Measurements from ENCODE around the gene SLC25A30. TPM values are rescaled to one million over a fixed set of nuclear protein-coding genes. Genes with fewer than 3 reads are reported as not detected.

SLC25A30 gene
- total and polyA plus RNA-seq, 9 of the 15 experiments (the other 6 are each of a cell fraction or from before 2014, with no cell fraction given): 1.1 to 11.1 (median 5.6) TPM

DNA sequence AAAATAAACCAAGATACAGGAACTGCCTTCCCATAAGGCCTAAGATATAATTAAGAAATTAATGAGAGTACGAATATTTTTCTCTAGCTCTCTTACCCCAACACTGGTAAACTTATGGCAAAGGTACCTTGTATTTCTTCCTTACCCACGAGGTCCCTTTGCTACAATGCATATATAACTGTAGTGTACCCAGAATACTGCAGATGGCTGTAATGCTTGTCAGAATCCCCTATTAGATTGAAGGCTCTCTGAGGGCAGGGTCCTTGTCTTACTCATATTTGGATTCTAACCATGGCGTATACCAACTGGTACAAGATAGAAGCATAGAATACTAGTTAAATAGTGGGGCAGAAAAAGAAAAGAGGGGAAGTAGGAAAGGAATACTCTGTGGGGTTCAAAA, 15.1 kb downstream of the SLC25A30 start:
- no peaks in the 10 kb centered on the region for H3K9me1 ChIP-seq (ENCODE audit: control insufficient read depth, insufficient read depth, low read length)
- H3K27ac ChIP-seq (ENCODE audit: extremely low read depth, low read depth, low read length): no peak overlapping the region
- H3K4me1 ChIP-seq (replicated peaks in 1 of 2; ENCODE audit: control insufficient read depth in 2 of 2, insufficient read depth in 2 of 2, low read length in 2 of 2): no peaks in the 10 kb centered on the region
- no TSS peak for BruUV-seq (replicated peaks)
- no peak for DNase-seq (ENCODE audit: extremely low read depth in 1 of 4, low spot score in 3 of 4)
- no peak overlapping the region for H3K9ac ChIP-seq (ENCODE audit: insufficient read depth in 1 of 2, low read depth in 2 of 2, low read length in 2 of 2)
- intact Hi-C loops (cut with micrococcal nuclease): no loop called here
- in situ Hi-C loops (cut with MboI): loop anchor here (10.0 kb wide), 1 partner anchor 348 kb away; no protein-coding TSS in a partner anchor
- WGBS (ENCODE audit: insufficient coverage, low coverage, missing lambda C conversion rate): 73% methylated on average over 3 of the region's 3 CpGs
- no peaks in the 10 kb centered on the region for H3K79me2 ChIP-seq (ENCODE audit: control insufficient read depth, insufficient read depth, low read length)
- H4K20me1 ChIP-seq (replicated peaks; ENCODE audit: control insufficient read depth, insufficient read depth, low read length): no peaks in the 10 kb centered on the region
- ATAC-seq: no peak
- H3K4me2 ChIP-seq (ENCODE audit: insufficient read depth, low read length): no peak overlapping the region
- peaks cover 10% of the 10 kb centered on the region; the same call in 1 of the 3 replicates for H3K36me3 ChIP-seq (ENCODE audit: control insufficient read depth, insufficient read depth, low read length)
- H3K4me3 ChIP-seq: no peak overlapping the region
- CTCF ChIA-PET (ENCODE audit: low intra/inter-chr PET ratio): no interaction called here
- no peak for FAIRE-seq
- no peaks in the 10 kb centered on the region for H3K9me3 ChIP-seq (replicated peaks; ENCODE audit: control insufficient read depth, insufficient read depth, low read depth, low read length)
- no peak overlapping the region for H2AFZ ChIP-seq (ENCODE audit: low read depth, low read length)
- POLR2A ChIA-PET: interaction anchor here (0.9 kb wide), 1 partner anchor 14 kb away, joined by 4 read pairs; the partner anchor contains the start of gene SLC25A30
- no peaks in the 10 kb centered on the region for H3K27me3 ChIP-seq (ENCODE audit: control insufficient read depth in 2 of 2, insufficient read depth in 2 of 2, low read length in 2 of 2)
- TF ChIP-seq, protein P1, sequence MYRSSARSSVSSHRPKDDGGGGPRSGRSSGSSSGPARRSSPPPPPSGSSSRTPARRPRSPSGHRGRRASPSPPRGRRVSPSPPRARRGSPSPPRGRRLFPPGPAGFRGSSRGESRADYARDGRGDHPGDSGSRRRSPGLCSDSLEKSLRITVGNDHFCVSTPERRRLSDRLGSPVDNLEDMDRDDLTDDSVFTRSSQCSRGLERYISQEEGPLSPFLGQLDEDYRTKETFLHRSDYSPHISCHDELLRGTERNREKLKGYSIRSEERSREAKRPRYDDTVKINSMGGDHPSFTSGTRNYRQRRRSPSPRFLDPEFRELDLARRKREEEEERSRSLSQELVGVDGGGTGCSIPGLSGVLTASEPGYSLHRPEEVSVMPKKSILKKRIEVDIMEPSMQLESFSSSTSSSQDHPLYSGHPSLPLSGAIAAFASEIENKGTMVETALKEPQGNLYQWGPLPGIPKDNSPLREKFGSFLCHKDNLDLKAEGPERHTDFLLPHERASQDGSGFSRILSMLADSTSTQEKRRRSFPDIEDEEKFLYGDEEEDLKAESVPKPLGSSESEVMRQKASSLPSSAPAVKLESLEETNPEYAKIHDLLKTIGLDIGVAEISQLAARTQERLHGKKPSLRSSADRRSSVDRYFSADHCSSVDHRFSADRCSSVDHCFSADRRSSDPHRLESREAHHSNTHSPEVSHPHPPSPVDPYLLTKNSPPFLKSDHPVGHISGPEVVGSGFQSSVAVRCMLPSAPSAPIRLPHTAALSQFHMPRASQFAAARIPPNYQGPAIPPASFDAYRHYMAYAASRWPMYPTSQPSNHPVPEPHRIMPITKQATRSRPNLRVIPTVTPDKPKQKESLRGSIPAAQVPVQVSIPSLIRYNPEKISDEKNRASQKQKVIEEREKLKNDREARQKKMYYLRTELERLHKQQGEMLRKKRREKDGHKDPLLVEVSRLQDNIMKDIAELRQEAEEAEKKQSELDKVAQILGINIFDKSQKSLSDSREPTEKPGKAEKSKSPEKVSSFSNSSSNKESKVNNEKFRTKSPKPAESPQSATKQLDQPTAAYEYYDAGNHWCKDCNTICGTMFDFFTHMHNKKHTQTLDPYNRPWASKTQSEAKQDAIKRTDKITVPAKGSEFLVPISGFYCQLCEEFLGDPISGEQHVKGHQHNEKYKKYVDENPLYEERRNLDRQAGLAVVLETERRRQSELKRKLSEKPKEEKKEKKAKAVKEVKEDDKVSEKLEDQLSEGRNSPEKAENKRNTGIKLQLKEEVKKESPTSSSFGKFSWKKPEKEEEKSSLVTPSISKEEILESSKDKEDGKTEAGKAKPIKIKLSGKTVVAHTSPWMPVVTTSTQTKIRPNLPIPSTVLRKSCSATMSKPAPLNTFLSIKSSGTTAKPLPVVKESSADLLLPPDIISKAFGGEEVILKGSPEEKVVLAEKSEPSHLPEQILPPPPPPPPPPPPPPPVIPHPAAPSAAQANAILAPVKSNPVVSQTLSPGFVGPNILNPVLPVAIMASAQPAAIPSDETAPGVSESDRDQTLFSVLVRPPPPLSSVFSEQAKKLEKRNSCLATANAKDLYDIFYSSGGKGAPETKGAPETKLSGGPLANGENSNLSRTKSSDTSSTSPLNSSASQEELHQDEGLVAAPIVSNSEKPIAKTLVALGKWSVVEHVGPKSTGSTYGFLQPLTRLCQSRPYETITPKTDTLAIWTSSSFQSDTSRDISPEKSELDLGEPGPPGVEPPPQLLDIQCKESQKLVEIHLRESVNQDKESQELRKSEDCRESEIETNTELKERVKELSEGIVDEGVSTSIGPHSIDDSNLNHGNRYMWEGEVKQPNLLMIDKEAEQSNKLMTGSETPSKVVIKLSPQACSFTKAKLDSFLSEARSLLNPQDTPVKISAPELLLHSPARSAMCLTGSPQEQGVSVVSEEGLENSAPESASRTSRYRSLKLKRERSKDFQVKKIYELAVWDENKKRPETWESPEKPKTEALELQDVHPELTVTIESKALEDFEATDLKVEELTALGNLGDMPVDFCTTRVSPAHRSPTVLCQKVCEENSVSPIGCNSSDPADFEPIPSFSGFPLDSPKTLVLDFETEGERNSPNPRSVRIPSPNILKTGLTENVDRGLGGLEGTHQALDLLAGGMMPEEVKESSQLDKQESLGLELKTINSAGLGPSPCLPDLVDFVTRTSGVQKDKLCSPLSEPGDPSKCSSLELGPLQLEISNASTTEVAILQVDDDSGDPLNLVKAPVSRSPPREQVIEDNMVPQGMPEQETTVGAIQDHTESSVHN (IDR thresholded peaks at IDR 0.05; ENCODE audit: borderline replicate concordance in 1 of 2, low read depth in 1 of 2): no peak
- TF ChIP-seq ZNF436 (CRISPR knock-in tag; IDR thresholded peaks at IDR 0.05): no peak
- TF ChIP-seq, protein P2, sequence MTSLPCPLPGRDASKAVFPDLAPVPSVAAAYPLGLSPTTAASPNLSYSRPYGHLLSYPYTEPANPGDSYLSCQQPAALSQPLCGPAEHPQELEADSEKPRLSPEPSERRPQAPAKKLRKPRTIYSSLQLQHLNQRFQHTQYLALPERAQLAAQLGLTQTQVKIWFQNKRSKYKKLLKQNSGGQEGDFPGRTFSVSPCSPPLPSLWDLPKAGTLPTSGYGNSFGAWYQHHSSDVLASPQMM (CRISPR knock-in tag; IDR thresholded peaks at IDR 0.05): no peak
- no peak for TF ChIP-seq FOXM1 (IDR thresholded peaks at IDR 0.05; ENCODE audit: low read depth)
- TF ChIP-seq FOXM1 (CRISPR knock-in tag; IDR thresholded peaks at IDR 0.05; ENCODE audit: low read depth): no peak
- TF ChIP-seq ZNF232 (CRISPR knock-in tag; IDR thresholded peaks at IDR 0.05): no peak
- TF ChIP-seq, protein P3, sequence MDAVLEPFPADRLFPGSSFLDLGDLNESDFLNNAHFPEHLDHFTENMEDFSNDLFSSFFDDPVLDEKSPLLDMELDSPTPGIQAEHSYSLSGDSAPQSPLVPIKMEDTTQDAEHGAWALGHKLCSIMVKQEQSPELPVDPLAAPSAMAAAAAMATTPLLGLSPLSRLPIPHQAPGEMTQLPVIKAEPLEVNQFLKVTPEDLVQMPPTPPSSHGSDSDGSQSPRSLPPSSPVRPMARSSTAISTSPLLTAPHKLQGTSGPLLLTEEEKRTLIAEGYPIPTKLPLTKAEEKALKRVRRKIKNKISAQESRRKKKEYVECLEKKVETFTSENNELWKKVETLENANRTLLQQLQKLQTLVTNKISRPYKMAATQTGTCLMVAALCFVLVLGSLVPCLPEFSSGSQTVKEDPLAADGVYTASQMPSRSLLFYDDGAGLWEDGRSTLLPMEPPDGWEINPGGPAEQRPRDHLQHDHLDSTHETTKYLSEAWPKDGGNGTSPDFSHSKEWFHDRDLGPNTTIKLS (IDR thresholded peaks at IDR 0.05; ENCODE audit: borderline replicate concordance, low read depth): no peak
- no peak for TF ChIP-seq STAT5B (CRISPR knock-in tag; IDR thresholded peaks at IDR 0.05)
- no peak for TF ChIP-seq YY1 (IDR thresholded peaks at IDR 0.05; ENCODE audit: borderline replicate concordance in 1 of 3, control insufficient read depth in 1 of 3, extremely low read depth in 1 of 3, insufficient read depth in 3 of 3, insufficient read length in 1 of 3, insufficient replicate concordance in 2 of 3, low read depth in 1 of 3, low read length in 2 of 3)
- no peak for TF ChIP-seq ZNF551 (CRISPR knock-in tag; IDR thresholded peaks at IDR 0.05)
- no peak for TF ChIP-seq SMARCC2 (IDR thresholded peaks at IDR 0.05; ENCODE audit: low read depth)
- no peak for TF ChIP-seq ZNF174 (CRISPR knock-in tag; IDR thresholded peaks at IDR 0.05)

All from K562 (cell line).